GM18502 (cell line): ENCODE measurements around the gene ERBB4.

Experiments
- ATAC-seq: cut with Tn5 transposase; IDR thresholded peaks from one replicate; pipeline ENCODE4 v1.9.1; 2021; ENCODE audit warnings: mild to moderate bottlenecking; ENCODE audit not compliant: unreplicated experiment, poor library complexity

The ERBB4 gene

DNA sequence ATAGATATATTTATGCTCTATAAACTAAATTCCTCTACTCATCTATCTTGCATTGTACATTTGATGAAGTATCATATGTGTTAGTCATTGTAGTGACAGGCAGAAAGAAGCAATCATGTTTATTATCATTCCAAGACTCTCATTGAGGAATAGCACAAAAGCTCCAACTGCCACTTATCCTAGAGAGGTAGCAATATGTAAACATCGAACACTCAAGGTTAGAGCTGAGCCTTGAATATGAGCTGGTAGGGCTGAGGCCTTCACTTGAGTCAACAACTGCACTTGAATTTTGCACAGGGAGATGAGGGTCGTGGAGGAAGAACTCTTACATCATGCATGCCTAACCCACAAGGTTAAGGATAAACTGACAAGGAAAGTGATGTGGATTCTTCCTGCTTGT lies 1081.3 kb downstream of the ERBB4 start:
- no peak for ATAC-seq

DNA sequence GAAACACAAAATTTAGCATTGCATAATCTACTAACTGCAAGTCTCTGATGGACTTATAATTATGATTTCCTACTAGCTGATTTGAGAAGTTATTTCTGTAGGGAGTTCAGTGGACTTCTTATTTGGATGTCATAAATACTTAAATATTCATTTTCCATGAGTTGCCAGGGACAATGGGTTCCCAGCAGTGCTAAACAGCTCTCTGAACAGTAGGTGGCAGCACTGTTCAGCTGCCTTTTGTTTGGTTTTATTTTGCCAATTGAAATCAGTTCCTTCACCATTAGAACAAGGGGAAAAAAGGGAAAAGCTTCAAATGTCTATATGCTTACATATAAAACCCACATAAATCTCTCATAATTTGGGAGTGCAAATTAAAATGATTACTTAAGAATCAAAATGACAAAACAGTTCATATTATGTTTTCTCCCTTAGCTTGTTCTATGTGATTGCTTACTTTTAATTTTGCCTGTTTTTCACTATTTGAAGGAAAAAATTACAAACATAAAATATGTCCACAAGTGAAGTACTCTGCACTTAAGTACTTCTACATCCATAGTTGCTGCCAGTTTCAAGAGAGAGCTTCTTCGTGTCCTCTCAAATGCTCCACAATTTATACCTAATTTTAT lies 1083.3 kb downstream of the ERBB4 start:
- peak; percentile 77 for ATAC-seq

DNA sequence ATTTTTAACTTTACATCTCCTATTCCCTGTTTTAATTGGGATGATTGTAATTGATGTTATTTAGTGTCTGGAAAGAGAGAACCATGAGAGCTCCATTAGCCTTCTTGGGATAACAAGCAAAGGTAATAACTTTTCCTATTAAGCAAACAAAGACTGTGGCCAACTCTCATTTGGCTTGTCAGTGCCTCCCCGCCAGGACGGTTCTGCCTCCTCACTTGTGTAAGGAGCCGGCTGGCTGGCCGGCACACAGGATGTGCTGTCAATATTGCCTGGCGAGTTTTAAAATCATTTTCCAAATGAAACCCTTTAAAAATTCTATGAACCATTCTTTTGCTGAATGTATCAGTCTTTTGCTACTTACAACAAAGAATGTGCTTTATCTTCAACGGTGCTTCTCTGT lies 1083.9 kb downstream of the ERBB4 start:
- no peak for ATAC-seq

DNA sequence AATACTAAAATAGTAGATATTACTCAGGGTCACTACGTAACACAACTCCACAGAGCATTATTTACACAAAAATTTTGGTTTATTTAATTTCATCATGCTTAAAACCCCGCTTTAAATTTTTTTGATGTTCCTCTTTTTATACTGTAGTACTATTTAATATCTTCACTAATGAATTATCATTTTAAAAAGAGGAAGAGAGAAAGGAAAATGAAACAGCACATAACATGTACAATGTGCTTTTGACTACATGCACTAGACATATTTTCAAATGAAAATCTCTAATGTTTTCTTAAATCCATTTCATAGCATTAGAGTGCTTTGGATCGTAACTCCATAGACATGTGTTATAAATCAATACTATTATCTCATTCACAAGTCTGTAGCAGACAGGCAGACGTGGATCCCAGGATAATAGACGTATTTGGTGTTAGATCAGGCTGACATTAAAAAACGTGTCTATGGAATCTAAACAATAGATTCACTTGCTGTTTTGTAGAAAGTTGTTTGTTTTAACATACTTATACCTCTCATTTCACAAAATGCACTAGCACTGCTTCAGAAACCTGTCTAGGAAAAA lies 1085.2 kb downstream of the ERBB4 start:
- ATAC-seq, result no peak

DNA sequence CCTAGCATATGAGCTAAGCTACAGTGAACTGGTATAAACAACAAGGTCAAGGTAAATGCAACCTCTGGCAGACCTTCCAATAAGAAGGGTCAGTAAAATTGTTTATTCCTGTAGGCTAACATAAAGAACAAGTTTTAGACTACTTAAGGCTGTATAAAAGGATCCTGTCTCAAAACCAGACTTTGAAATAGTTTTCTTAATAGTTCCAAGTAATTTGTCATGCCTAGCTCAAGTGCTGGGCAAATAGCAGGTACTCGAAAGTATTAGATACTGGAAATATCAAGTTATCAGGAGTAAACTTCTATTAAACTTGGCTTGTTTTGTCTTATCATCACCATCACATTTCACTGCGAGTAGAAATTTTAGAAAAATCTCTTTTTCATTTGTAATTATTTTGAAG lies 1087.0 kb downstream of the ERBB4 start:
- ATAC-seq, result no peak

DNA sequence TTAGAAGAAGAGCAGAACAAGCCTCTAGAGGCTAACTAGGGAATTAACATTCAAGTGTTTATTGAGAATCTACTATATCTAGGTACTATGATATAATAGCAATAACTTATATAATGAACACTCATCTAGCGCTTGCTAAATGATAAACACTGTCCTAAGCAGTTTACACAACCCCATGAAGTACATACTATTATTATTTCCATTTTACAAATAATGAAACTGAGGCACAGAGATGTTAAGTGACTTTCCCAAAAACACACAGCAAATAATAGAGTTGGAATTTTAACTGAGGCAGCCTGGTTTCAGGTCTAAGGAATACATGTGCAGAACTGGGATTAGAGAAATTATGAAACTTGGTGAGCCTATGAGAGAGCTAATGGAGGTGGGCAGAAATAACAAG lies 1088.8 kb downstream of the ERBB4 start:
- no peak for ATAC-seq

DNA sequence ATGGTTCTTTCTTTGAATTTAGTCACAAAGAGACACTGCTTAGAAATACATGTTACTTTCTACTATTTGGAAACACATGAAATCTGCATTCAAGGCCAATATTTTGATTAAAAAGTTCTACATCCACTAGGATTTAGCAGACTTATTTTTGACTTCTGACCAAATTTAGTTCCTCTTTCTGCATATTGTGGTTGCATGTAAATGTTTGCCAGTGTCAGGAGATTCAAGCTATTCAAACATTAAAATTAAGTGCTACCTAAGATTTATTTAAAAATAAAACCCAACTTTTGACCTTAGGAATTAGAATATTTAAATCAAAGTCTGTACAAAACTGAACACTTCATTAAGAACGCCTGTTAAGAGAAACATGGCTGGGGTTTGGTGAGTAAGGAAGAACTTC lies 1091.1 kb downstream of the ERBB4 start:
- ATAC-seq, result no peak

DNA sequence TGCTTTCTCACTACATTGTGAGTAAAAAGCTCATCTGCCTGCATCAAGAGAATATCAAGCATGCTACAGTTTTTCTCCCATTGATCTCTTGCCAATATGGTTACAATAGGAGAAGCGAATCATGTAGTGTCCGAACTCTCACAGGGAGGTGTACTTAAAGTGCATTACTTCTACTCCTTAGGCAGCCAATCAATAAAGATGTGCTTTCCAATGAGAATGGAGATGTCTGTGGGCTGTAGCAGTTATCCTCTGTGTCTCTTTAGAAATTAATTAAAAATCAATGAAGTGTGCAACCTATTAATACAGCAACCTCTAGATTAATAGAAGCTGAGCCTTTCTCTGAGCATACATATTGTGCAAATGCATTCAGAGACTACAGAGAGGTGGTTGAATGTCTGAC lies 1098.5 kb downstream of the ERBB4 start:
- ATAC-seq, result no peak

DNA sequence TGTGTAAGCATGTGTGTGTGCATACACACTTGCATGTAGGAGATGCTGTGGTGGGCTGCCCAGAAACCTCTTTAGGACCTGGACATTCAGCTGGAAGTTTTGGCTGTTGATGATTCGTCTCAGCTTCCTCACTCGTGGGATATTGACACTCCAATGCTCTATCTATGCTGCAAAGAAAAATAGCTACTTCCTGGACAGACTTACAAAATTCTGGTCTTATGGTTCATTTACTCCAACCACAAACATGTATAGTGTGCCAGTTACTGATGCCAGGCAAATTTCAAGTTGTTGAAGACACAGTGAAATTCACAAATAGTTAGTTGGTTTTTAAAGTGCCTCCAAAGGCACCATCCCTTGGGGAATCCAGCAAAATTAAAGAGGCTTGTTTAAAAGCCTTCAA lies 1099.6 kb downstream of the ERBB4 start:
- no peak for ATAC-seq

DNA sequence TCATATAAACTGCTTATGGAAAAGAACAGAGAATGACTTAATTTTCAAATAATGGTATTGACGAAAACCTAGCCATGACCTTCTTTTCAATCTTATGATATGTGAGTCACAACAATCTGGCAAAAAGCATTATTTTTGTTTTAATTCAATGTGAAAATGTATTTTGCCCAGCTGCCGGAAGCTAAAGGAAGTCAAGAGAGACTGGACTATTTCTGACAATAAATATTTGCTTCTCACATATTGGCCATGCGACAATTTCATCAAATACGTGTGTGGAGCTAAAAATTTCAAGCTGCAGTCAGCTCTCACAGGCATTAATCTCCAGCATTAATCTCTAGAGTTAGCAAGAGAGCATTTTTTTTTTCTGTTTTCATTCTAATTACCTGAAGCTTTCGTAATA lies 1101.2 kb downstream of the ERBB4 start:
- ATAC-seq, result no peak

DNA sequence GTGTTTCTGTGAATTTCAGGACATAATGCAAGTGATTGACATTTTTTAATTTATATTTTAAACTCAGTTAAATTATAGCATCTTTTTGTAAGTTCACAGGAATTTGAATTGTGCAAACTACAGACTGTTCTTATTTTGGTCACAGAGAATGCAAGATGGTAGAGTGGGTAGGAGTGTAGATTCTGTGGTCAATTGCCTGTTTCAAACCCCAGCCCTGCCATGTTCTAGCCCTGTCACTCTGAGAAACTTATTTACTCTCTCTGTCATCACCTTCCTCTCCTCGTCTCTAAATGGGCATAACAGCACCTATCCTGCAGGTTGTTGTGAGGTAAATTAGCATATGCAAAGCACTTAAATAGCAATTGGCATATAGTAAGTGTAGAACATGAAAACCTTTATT lies 1102.4 kb downstream of the ERBB4 start:
- ATAC-seq, result no peak

DNA sequence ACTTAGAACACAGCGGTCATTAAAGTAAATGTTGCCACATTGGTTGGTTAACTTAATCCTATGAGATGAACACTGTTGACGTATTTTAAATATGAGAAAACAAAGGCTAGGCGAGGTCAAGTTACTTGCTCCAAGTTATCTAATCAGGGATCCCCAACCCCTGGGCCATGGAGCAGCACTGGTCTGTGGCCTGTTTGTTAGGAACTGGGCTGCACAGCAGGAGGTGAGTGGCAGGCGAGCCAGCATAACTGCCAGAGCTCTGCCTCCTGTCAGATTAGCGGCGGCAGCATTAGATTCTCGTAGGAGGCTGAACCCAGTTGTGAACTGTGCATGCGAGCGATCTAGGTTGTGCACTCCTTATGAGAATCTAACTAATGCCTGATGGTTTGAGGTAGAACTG lies 1103.3 kb downstream of the ERBB4 start:
- ATAC-seq, result no peak

DNA sequence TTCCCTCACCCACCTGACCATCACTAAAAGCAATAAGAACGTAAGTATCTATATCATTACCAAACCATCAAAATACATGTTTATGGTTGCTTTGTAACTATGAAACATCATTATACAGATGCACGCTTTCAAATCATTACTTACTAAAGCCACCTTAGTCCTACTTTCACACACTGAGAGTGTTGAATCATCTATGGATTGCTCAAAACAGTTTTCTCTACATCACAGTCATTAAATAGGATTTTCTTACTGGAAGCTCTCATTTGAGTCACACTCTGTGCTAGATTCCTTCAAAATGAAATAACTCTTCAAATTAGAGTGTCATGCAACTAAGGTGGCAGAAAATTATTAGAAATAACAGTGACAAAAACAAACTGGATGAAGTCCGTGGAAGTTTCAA lies 1103.8 kb downstream of the ERBB4 start:
- no peak for ATAC-seq

DNA sequence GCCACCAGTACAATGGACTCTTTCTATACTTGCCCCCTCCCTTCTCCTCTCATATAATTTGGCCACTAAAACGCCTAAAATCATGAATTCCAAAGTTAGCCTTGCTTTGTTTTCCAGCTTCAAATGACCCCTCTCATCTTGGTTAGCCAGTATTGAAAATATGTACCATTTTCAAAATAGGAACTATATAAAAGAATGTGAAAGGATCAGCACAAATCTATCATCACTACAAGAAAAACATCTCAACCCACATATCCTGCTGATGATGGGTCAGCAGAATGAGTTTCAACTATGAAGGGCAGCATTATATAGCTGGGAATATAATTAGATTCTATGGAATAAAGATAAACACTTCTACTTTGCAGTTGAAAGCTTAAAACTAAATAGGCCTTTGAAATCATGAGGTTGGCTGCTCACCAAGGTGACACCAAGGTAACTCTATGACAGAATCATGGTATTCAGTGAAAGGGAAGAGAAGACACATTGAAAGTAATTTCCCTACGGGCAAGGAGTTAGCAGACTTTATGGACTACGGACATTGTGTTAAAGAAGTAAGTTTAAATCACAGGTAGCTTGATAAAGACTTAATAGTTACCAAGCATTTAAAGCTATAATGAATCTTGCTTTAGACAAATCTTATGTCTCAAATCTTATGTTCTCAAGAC lies 1109.2 kb downstream of the ERBB4 start:
- ATAC-seq, result no peak

DNA sequence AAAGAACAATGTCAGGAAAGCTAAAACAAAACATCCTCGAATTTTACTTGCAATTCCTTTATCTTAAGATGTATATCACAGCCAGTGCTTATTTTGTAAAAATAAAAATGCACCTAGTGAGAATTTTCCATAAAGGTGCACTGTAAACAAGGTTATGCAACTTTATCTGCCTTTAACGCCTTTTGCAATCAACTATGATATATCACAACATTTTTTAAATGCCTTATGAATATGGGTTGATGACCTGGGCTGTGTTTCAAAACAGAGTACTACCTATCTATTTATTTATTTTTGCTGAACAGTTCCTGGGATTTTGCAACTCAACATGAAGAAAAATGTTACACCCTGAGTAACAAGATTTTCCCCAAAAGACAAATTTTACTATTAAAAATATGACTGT lies 1112.4 kb downstream of the ERBB4 start:
- no peak for ATAC-seq

DNA sequence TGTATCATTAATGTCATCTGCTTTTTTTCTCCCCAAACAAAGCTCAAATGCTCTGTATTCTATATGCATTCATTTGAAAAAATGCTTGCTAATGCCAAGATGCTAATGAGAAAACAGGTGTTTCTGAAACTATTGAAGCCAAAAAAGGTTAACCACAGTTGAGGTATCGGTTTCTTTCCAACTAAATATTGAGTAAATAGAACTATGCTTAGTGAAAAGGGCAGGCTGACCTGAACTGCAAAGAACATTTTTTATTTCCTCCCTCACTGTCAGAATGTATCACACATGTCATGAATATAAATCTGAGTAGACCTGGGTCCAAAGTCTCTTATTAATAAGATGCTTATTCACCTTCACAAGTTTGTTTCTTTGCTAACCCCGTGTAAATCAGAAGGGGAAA lies 1115.6 kb downstream of the ERBB4 start:
- ATAC-seq, result peak; percentile 68

DNA sequence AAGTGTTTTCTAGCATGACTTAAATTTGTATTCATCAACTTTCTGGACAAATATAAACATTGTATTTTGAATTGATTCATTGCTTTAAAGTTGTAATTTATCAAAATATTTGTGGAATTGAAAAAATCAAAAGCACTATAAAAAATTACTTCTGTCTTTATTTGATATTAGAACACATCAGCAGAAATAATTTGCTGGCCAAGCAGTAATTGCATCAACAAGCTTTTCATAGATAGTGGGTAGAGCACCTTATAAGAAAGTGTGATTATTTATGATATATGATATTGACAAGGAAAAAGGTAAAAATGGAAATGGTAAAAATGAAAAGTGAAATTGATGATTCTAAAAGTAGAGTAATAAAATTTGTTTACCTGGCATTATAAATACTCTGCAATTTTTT lies 1121.1 kb downstream of the ERBB4 start:
- no peak for ATAC-seq

DNA sequence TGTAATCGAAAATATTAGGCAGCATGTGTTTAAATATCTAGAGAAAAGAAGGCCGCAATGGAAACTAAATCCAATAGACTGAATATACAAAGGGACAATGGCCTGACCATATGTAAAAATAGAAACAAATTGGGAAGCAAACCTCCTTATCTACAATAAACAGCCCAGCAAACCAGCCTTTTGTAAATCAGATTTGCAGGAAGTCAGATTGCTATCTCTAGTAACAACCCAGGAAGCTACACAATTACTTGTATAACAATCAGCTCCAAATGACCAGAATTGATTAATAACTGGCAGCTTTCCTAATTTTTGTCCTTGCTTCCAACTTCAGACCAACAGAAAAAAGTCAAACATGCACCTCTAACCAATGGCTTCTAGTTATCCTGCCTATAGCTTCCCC lies 1122.2 kb downstream of the ERBB4 start:
- no peak for ATAC-seq

DNA sequence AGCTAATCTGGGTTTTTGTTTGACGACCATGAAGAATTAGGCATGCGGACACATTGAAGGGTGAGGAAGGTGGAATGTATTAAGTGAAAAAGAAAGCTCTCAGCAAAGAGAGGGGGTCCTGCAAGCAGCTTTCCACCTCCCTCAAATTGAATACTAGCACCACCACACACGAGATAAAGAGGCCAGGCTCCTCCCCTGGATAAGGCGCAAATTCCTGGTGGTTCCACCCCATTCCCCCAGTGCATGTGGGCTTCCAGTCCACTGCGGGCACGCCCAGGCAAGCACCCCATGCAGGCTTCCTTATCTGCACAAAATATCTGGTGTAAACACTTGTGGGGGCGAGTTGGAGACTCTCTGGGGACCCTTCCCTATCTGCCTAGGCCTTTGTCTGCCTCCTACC lies 1124.9 kb downstream of the ERBB4 start:
- no peak for ATAC-seq

DNA sequence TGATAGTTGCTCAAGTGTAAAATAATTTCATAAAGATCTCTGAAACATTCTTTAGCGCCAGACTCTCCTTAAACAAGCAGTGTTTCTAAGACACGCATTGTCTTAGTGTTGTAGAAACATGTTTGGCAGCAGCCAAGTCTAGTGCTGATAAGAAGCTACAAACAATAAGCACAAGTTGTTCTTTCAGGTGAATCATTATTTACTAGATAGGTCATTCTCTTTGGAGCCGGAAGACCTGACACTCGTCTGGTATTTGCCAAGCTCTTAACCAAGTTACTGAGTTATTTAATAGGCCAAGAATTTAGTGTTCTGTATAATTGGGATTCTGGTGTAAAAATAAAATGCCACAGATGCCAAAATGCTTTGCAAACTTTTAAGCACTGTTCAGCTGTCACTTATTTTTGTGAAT lies 1130.1 kb downstream of the ERBB4 start:
- no peak for ATAC-seq

DNA sequence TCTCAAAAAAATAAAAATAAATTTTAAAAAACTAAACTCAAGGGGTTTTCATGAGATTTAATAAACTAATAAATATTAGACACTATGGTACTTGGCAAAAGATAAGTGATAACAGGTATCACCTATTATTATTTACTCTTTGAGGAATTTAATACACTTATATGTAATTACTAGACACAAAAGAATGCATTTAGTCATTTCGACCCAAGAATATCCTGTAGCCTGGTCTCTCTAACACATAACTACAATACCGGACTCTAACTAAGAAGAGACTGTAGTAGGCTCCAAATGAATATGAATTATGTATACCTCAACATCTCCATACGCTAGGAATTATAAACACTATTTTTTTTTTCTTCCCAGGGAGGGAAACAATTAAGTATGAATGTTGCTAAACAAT lies 1131.5 kb downstream of the ERBB4 start:
- no peak for ATAC-seq

DNA sequence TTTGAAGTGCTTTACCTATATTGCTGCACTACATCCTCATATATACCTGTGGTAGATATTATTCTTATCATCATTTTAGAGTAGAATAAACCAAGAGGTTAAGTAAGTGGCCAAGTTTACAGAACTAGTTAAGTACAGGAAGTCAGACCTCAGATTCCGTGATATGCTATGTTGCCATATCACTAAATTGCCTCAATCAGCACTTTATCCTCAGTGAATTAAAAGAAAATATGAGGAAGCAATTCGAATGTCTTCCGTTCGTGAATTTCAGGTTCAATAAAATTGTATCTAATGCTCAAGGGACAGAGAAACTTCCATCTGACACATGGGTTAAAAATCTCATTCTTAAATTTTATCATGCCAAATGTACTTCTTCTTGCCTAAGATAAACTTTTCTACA lies 1133.6 kb downstream of the ERBB4 start:
- no peak for ATAC-seq
